IMR-90 (cell line): Measurements from ENCODE around the gene TMEM200A. TPM values are rescaled to one million over a fixed set of nuclear protein-coding genes. Genes with fewer than 3 reads are reported as not detected.

Experiments used
- ATAC-seq: fragments of 200-7000 bp; cut with Tn5 transposase; 2 replicates; pipeline ENCODE4 v1.9.1; 2020; ENCODE audit warnings: low read depth, mild to moderate bottlenecking, moderate library complexity
- BruUV-seq: library from RNA; stranded (reverse); fragments of 400-500 nt; replicated peaks from 2 replicates; lab custom pipeline; 2021; lab: Mats Ljungman, UMichigan
- CTCF ChIA-PET: fragments of 300-600 bp; formaldehyde crosslinking; extraction: SDS; loops from one replicate; lab custom pipeline; 2021; ENCODE audit warnings: antibody characterized with exemption; lab: Yijun Ruan, JAX
- POLR2A ChIA-PET: fragments of 300-600 bp; sonication (Branson Sonifier 250); formaldehyde crosslinking; loops from one replicate; lab custom pipeline; 2022; ENCODE audit warnings: antibody characterized with exemption; ENCODE audit not compliant: unreplicated experiment; lab: Charles Lee
- DNase-seq: peaks from one replicate; pipeline ENCODE4 v3.0.0; 2013
- H2AFZ ChIP-seq: replicated peaks from 2 replicates; pipeline ENCODE3; 2013; ENCODE audit warnings: low read length, mild to moderate bottlenecking; ENCODE audit not compliant: poor library complexity
- H2AK5ac ChIP-seq: 2 replicates; pipeline ENCODE4 v1.6.1; 2013; ENCODE audit warnings: low read depth, low read length, inconsistent platforms
- H2AK9ac ChIP-seq: replicated peaks from 2 replicates; pipeline ENCODE3; 2013; ENCODE audit warnings: mild to moderate bottlenecking, low read depth, low read length, moderate library complexity; ENCODE audit not compliant: poor library complexity
- H2BK120ac ChIP-seq: 2 replicates; pipeline ENCODE4 v1.6.1; 2013; ENCODE audit warnings: low read depth, low read length, inconsistent platforms
- H2BK15ac ChIP-seq: 3 replicates; pipeline ENCODE4 v1.6.1; 2013; ENCODE audit warnings: low read depth, low read length, inconsistent platforms
- H2BK20ac ChIP-seq: 2 replicates; pipeline ENCODE4 v1.6.1; 2013; ENCODE audit warnings: low read depth, mild to moderate bottlenecking, inconsistent platforms, low read length, moderate library complexity
- H2BK5ac ChIP-seq: 2 replicates; pipeline ENCODE4 v1.6.1; 2013; ENCODE audit warnings: mild to moderate bottlenecking, low read depth, low read length, inconsistent platforms; ENCODE audit not compliant: poor library complexity, severe bottlenecking
- H3K14ac ChIP-seq: replicated peaks from 2 replicates; pipeline ENCODE4 v1.6.1; 2013; ENCODE audit warnings: low read depth, low read length, inconsistent platforms
- H3K18ac ChIP-seq: 2 replicates; pipeline ENCODE4 v1.6.1; 2013; ENCODE audit warnings: low read depth, low read length, control low read depth
- H3K23ac ChIP-seq: 2 replicates; pipeline ENCODE4 v1.6.1; 2013; ENCODE audit warnings: low read depth, low read length, inconsistent platforms
- H3K27ac ChIP-seq: 2 replicates; pipeline ENCODE4 v1.5.1; 2013; ENCODE audit warnings: mild to moderate bottlenecking, control low read depth, low read length; ENCODE audit not compliant: insufficient read depth
- H3K27me3 ChIP-seq: 2 replicates; pipeline ENCODE4 v1.6.1; 2013; ENCODE audit warnings: low read length; ENCODE audit not compliant: control insufficient read depth, insufficient read depth
- H3K36me3 ChIP-seq: 2 replicates; pipeline ENCODE4 v1.6.1; 2013; ENCODE audit warnings: low read length, mixed read lengths; ENCODE audit not compliant: control insufficient read depth, insufficient read depth
- H3K4ac ChIP-seq: 2 replicates; pipeline ENCODE4 v1.6.1; 2013; ENCODE audit warnings: low read depth, low read length, inconsistent platforms
- H3K4me1 ChIP-seq: 2 replicates; pipeline ENCODE4 v1.6.1; 2013; ENCODE audit warnings: low read length, mixed read lengths; ENCODE audit not compliant: control insufficient read depth, insufficient read depth
- H3K4me2 ChIP-seq: 2 replicates; pipeline ENCODE4 v1.6.1; 2013; ENCODE audit warnings: low read depth, mild to moderate bottlenecking, control low read depth, low read length, moderate library complexity
- H3K4me3 ChIP-seq: 2 replicates; pipeline ENCODE4 v1.5.1; 2013; ENCODE audit warnings: low read depth, mild to moderate bottlenecking, control low read depth, low read length, moderate library complexity; ENCODE audit not compliant: insufficient read depth
- H3K56ac ChIP-seq: 2 replicates; pipeline ENCODE4 v1.6.1; 2013; ENCODE audit warnings: low read length, inconsistent platforms; ENCODE audit not compliant: insufficient read depth; ENCODE audit errors: extremely low read depth
- H3K79me1 ChIP-seq, 2 experiments: 2 replicates each; pipeline ENCODE4 v1.6.1; 2013; ENCODE audit warnings: low read length in 2 of 2, inconsistent platforms in 1 of 2, low read depth in 1 of 2
- H3K9ac ChIP-seq: 2 replicates; pipeline ENCODE4 v1.6.1; 2013; ENCODE audit warnings: low read depth, low read length, control low read depth
- H3K9me1 ChIP-seq: 2 replicates; pipeline ENCODE4 v1.6.1; 2013; ENCODE audit warnings: low read length, inconsistent platforms; ENCODE audit not compliant: insufficient read depth
- H3K9me3 ChIP-seq: 2 replicates; pipeline ENCODE4 v1.6.1; 2013; ENCODE audit warnings: low read length; ENCODE audit not compliant: control insufficient read depth, insufficient read depth
- H4K20me1 ChIP-seq: 2 replicates; pipeline ENCODE4 v1.6.1; 2013; ENCODE audit warnings: low read length, inconsistent platforms; ENCODE audit not compliant: insufficient read depth
- H4K5ac ChIP-seq: 2 replicates; pipeline ENCODE4 v1.6.1; 2013; ENCODE audit warnings: mild to moderate bottlenecking, low read depth, low read length, control low read depth
- H4K8ac ChIP-seq, 2 experiments: 2 replicates each; pipeline ENCODE4 v1.6.1; 2013; ENCODE audit warnings: low read depth in 2 of 2, low read length in 2 of 2, control low read depth in 1 of 2, inconsistent platforms in 1 of 2
- H4K91ac ChIP-seq: 2 replicates; pipeline ENCODE4 v1.6.1; 2013; ENCODE audit warnings: low read depth, low read length, inconsistent platforms; ENCODE audit not compliant: insufficient read depth
- CEBPB ChIP-seq: IDR thresholded peaks from 2 replicates; pipeline ENCODE4 v1.6.1; 2012; ENCODE audit warnings: low read depth, low read length, improper control_type of control experiment
- FOS ChIP-seq: fragments of 150-350 bp; IDR thresholded peaks from 2 replicates; pipeline ENCODE4 v1.6.1; 2016; ENCODE audit warnings: low read depth, low read length
- MAFK ChIP-seq: IDR thresholded peaks from 2 replicates; pipeline ENCODE4 v1.6.1; 2012; ENCODE audit warnings: low read depth, low read length, improper control_type of control experiment
- MAZ ChIP-seq: IDR thresholded peaks from 2 replicates; pipeline ENCODE4 v1.6.1; 2012; ENCODE audit warnings: low read depth, mild to moderate bottlenecking, low read length, improper control_type of control experiment, moderate library complexity, borderline replicate concordance
- MXI1 ChIP-seq: IDR thresholded peaks from 2 replicates; pipeline ENCODE4 v1.6.1; 2012; ENCODE audit warnings: low read depth, mild to moderate bottlenecking, low read length, moderate library complexity, borderline replicate concordance
- NFE2L2 ChIP-seq: fragments of 150-350 bp; IDR thresholded peaks from 2 replicates; pipeline ENCODE4 v1.6.1; 2016; ENCODE audit warnings: low read depth, mild to moderate bottlenecking, low read length
- POLR2A ChIP-seq: IDR thresholded peaks from 2 replicates; pipeline ENCODE4 v1.6.1; 2012; ENCODE audit warnings: mild to moderate bottlenecking, low read depth, low read length
- RAD21 ChIP-seq: IDR thresholded peaks from 2 replicates; pipeline ENCODE4 v1.6.1; 2012; ENCODE audit warnings: low read length, improper control_type of control experiment
- RFX5 ChIP-seq: IDR thresholded peaks from 2 replicates; pipeline ENCODE4 v1.8.0; 2012; ENCODE audit warnings: low read depth, mild to moderate bottlenecking, low read length, moderate library complexity
- SMC3 ChIP-seq: fragments of 150-350 bp; IDR thresholded peaks from 2 replicates; pipeline ENCODE4 v1.6.1; 2016; ENCODE audit warnings: low read depth, mild to moderate bottlenecking, antibody characterized with exemption, low read length, moderate library complexity
- WGBS, 2 experiments: methylation state at CpG; one replicate each; pipeline versions ENCODE4 v1.1.5 to v1.1.7; 2013; ENCODE audit warnings: missing lambda C conversion rate in 2 of 2; ENCODE audit not compliant: insufficient read length in 1 of 2; ENCODE audit errors: extremely low coverage in 2 of 2; 5-methylcytosine and 5-hydroxymethylcytosine counted together
- dilution Hi-C: fragments of 300-500 bp; cut with HindIII; formaldehyde crosslinking; loops from one replicate; pipeline ENCODE4 v1.14.3; 2018; ENCODE audit warnings: low sequenced_read_pairs; ENCODE audit not compliant: unreplicated experiment
- in situ Hi-C: fragments of 300-500 bp; cut with MboI; formaldehyde crosslinking; loops from 3 replicates; pipeline ENCODE4 v1.14.3; 2019; ENCODE audit warnings: low sequenced_read_pairs, inconsistent platforms, mixed read lengths
- intact Hi-C: fragments of 100-400 bp; cut with micrococcal nuclease; formaldehyde crosslinking; loops from 2 replicates; pipeline ENCODE4 v1.10.0; 2022
- polyA plus RNA-seq, 3 experiments: library from polyadenylated mRNA; depleted of rRNA; stranded (reverse); fragments of >200 nt; gene quantifications; 2 replicates each; pipeline ENCODE4 v1.2.3, GENCODE V29; 2012; ENCODE audit warnings: low replicate concordance in 1 of 3
- total RNA-seq: library from RNA; depleted of rRNA; stranded (reverse); fragments of >200 nt; gene quantifications from 2 replicates; pipeline ENCODE4 v1.2.3, GENCODE V29; 2012
- TF ChIP-seq, protein P1 (sequence below): fragments of 150-350 bp; IDR thresholded peaks from 2 replicates; pipeline ENCODE4 v1.6.1; 2017; ENCODE audit warnings: mild to moderate bottlenecking, antibody characterized with exemption, low read length, low read depth
- TF ChIP-seq, protein P2 (sequence below): fragments of 150-350 bp; IDR thresholded peaks from 2 replicates; pipeline ENCODE4 v1.6.1; 2016; ENCODE audit warnings: low read depth, mild to moderate bottlenecking, low read length, moderate library complexity, borderline replicate concordance
- TF ChIP-seq, protein P3 (sequence below): conservative IDR thresholded peaks from 2 replicates; pipeline ENCODE4 v1.5.1; 2012; ENCODE audit warnings: mild to moderate bottlenecking, low read depth, low read length, improper control_type of control experiment

TMEM200A gene
- total and polyA plus RNA-seq, 2 of the 4 experiments (the other 2 are of a cell fraction) = 22.8 to 37.1 TPM

GRCh38 chr6:130354322-130354721 is 11.5 kb upstream of the TMEM200A start:
- CTCF ChIA-PET = interaction anchor here (1.5 kb wide), 1 partner anchor 15 kb away, joined by 3 read pairs; no protein-coding TSS in a partner anchor

More at GRCh38 chr6:130354322-130354721, 11.5 kb upstream of the TMEM200A start:
- H3K27me3 ChIP-seq = no peaks in the 10 kb centered on the region
- no peaks in the 10 kb centered on the region for H3K9me3 ChIP-seq
- intact Hi-C loops = no loop called here
- H3K9ac ChIP-seq = no peak overlapping the region
- ATAC-seq (no peak), DNase-seq (no peak)
- dilution Hi-C loops = no loop called here
- H2AK5ac ChIP-seq = no peak overlapping the region
- no TSS peak for BruUV-seq
- in situ Hi-C loops = no loop called here
- TF ChIP-seq MXI1 = no peak
- no peak for TF ChIP-seq FOS
- TF ChIP-seq RFX5 = no peak
- TF ChIP-seq, protein P1, sequence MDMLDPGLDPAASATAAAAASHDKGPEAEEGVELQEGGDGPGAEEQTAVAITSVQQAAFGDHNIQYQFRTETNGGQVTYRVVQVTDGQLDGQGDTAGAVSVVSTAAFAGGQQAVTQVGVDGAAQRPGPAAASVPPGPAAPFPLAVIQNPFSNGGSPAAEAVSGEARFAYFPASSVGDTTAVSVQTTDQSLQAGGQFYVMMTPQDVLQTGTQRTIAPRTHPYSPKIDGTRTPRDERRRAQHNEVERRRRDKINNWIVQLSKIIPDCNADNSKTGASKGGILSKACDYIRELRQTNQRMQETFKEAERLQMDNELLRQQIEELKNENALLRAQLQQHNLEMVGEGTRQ = no peak
- no peak for TF ChIP-seq CEBPB
- TF ChIP-seq SMC3 = no peak
- TF ChIP-seq MAFK = no peak
- no peak for TF ChIP-seq MAZ
- no peak for TF ChIP-seq NFE2L2
- TF ChIP-seq, protein P2, sequence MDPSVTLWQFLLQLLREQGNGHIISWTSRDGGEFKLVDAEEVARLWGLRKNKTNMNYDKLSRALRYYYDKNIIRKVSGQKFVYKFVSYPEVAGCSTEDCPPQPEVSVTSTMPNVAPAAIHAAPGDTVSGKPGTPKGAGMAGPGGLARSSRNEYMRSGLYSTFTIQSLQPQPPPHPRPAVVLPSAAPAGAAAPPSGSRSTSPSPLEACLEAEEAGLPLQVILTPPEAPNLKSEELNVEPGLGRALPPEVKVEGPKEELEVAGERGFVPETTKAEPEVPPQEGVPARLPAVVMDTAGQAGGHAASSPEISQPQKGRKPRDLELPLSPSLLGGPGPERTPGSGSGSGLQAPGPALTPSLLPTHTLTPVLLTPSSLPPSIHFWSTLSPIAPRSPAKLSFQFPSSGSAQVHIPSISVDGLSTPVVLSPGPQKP = no peak
- TF ChIP-seq, protein P3, sequence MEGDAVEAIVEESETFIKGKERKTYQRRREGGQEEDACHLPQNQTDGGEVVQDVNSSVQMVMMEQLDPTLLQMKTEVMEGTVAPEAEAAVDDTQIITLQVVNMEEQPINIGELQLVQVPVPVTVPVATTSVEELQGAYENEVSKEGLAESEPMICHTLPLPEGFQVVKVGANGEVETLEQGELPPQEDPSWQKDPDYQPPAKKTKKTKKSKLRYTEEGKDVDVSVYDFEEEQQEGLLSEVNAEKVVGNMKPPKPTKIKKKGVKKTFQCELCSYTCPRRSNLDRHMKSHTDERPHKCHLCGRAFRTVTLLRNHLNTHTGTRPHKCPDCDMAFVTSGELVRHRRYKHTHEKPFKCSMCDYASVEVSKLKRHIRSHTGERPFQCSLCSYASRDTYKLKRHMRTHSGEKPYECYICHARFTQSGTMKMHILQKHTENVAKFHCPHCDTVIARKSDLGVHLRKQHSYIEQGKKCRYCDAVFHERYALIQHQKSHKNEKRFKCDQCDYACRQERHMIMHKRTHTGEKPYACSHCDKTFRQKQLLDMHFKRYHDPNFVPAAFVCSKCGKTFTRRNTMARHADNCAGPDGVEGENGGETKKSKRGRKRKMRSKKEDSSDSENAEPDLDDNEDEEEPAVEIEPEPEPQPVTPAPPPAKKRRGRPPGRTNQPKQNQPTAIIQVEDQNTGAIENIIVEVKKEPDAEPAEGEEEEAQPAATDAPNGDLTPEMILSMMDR = no peak
- no peak for TF ChIP-seq POLR2A
- TF ChIP-seq RAD21 = no peak
- H2BK120ac ChIP-seq = no peak overlapping the region
- H2BK15ac ChIP-seq = no peak overlapping the region
- H3K56ac ChIP-seq = no peak overlapping the region
- no peaks in the 10 kb centered on the region for H3K36me3 ChIP-seq
- no peak overlapping the region for H3K14ac ChIP-seq
- H4K8ac ChIP-seq = no peak overlapping the region
- POLR2A ChIA-PET = no interaction called here
- no peaks in the 10 kb centered on the region for H3K9me1 ChIP-seq
- H3K4ac ChIP-seq = no peak overlapping the region
- H3K4me3 ChIP-seq = no peak overlapping the region
- H3K4me1 ChIP-seq = no peaks in the 10 kb centered on the region
- no peak overlapping the region for H4K91ac ChIP-seq
- H2AFZ ChIP-seq = no peak overlapping the region
- H2BK5ac ChIP-seq = no peak overlapping the region
- no peak overlapping the region for H3K4me2 ChIP-seq
- H4K5ac ChIP-seq = no peak overlapping the region
- no peak overlapping the region for H2BK20ac ChIP-seq
- H2AK9ac ChIP-seq = no peak overlapping the region
- no peak overlapping the region for H3K18ac ChIP-seq
- H4K20me1 ChIP-seq = no peaks in the 10 kb centered on the region
- no peaks in the 10 kb centered on the region for H3K79me1 ChIP-seq
- H3K27ac ChIP-seq = no peak overlapping the region
- WGBS, 2 experiments = no CpG with 5 or more reads among the region's 1 CpG
- H3K23ac ChIP-seq = no peak overlapping the region
